SK-N-SH (cell line): Measurements from ENCODE around the gene CAPNS2. TPM values are rescaled to one million over a fixed set of nuclear protein-coding genes. Genes with fewer than 3 reads are reported as not detected.

ENCODE experiments used
- CTCF ChIA-PET: fragments of 300-600, 350-600 bp; formaldehyde crosslinking; extraction: SDS; loops from one replicate; lab custom pipeline; 2021; lab: Yijun Ruan, JAX
- POLR2A ChIA-PET: fragments of 350-600 bp; sonication (Branson Sonifier 250); formaldehyde crosslinking; extraction: SDS; loops from one replicate; lab custom pipeline; 2020; ENCODE audit warnings: antibody characterized with exemption, inconsistent platforms; lab: Yijun Ruan, JAX
- DNase-seq: peaks from one replicate; pipeline ENCODE4 v3.0.0; 2012
- H2AFZ ChIP-seq: fragments of 200-600 bp; sonication (generic); 2 replicates; pipeline ENCODE4 v1.8.1; 2016; ENCODE audit warnings: antibody characterized with exemption, mild to moderate bottlenecking, low read depth
- H3F3A ChIP-seq: fragments of 200-600 bp; sonication (generic); replicated peaks from 2 replicates; pipeline ENCODE3; 2016; ENCODE audit warnings: antibody characterized with exemption, mild to moderate bottlenecking; ENCODE audit not compliant: insufficient read depth
- H3K27ac ChIP-seq, 2 experiments: fragments of 200-500 bp in 1 of 2; fragments of 200-600 bp in 1 of 2; sonication (Bioruptor generic) in 1 of 2; sonication (generic), shearing (Covaris generic) in 1 of 2; 2 replicates each; pipeline versions ENCODE4 v1.5.1 to v1.6.1; 2014 to 2016; ENCODE audit warnings: low read depth in 2 of 2, inconsistent platforms in 1 of 2, low read length in 1 of 2, mild to moderate bottlenecking in 1 of 2, mixed read lengths in 1 of 2
- H3K27me3 ChIP-seq: fragments of 200-600 bp; sonication (generic), shearing (Covaris generic); 2 replicates; pipeline ENCODE4 v1.6.1; 2016; ENCODE audit warnings: mixed run types; ENCODE audit not compliant: insufficient read depth
- H3K36me3 ChIP-seq, 2 experiments: fragments of 200-500 bp in 1 of 2; fragments of 200-600 bp in 1 of 2; sonication (Bioruptor generic) in 1 of 2; sonication (generic) in 1 of 2; replicated peaks in 1 of 2; 2 replicates each; pipeline versions ENCODE3 to v1.5.1; 2014 to 2016; ENCODE audit warnings: low read length in 1 of 2, mild to moderate bottlenecking in 1 of 2; ENCODE audit not compliant: insufficient read depth in 2 of 2, control insufficient read depth in 1 of 2
- H3K4me1 ChIP-seq, 2 experiments: fragments of 200-500 bp in 1 of 2; fragments of 200-600 bp in 1 of 2; sonication (Bioruptor generic) in 1 of 2; sonication (generic), shearing (Covaris generic) in 1 of 2; 2 replicates each; pipeline versions ENCODE4 v1.5.1 to v1.6.1; 2014 to 2016; ENCODE audit warnings: low read depth in 1 of 2, low read length in 1 of 2, mixed run types in 1 of 2; ENCODE audit not compliant: insufficient read depth in 2 of 2, control insufficient read depth in 1 of 2
- H3K4me2 ChIP-seq: fragments of 200-600 bp; sonication (generic), shearing (Covaris generic); 2 replicates; pipeline ENCODE4 v1.6.1; 2017; ENCODE audit warnings: mixed run types
- H3K4me3 ChIP-seq, 2 experiments: fragments of 200-500 bp in 1 of 2; fragments of 200-600 bp in 1 of 2; sonication (Bioruptor generic) in 1 of 2; sonication (generic), shearing (Covaris generic) in 1 of 2; 2 replicates each; pipeline versions ENCODE4 v1.5.1 to v1.8.1; 2014 to 2016; ENCODE audit warnings: low read depth in 2 of 2, inconsistent platforms in 1 of 2, low read length in 1 of 2, mild to moderate bottlenecking in 1 of 2, mixed read lengths in 1 of 2, moderate library complexity in 1 of 2
- H3K79me2 ChIP-seq: fragments of 200-600 bp; sonication (generic); 2 replicates; pipeline ENCODE4 v1.8.1; 2017; ENCODE audit warnings: mild to moderate bottlenecking; ENCODE audit not compliant: insufficient read depth
- H3K9ac ChIP-seq: fragments of 200-600 bp; sonication (generic); 2 replicates; pipeline ENCODE4 v1.6.1; 2017; ENCODE audit warnings: mixed run types
- H3K9me2 ChIP-seq: fragments of 200-600 bp; sonication (generic); 2 replicates; pipeline ENCODE4 v1.6.1; 2017; ENCODE audit warnings: mixed run types
- H3K9me3 ChIP-seq: fragments of 200-600 bp; sonication (generic); 2 replicates; pipeline ENCODE4 v1.6.1; 2017; ENCODE audit warnings: mixed run types, mild to moderate bottlenecking, moderate library complexity
- H4K20me1 ChIP-seq: fragments of 200-600 bp; sonication (generic); 2 replicates; pipeline ENCODE4 v1.6.1; 2017; ENCODE audit warnings: mild to moderate bottlenecking, mixed run types; ENCODE audit not compliant: insufficient read depth
- ELF1 ChIP-seq: IDR thresholded peaks from 2 replicates; pipeline ENCODE4 v1.4.0; 2012
- EP300 ChIP-seq, 2 experiments: IDR thresholded peaks; 2 replicates each; pipeline versions ENCODE4 v1.4.0 to v1.6.1; 2012; ENCODE audit warnings: borderline replicate concordance in 1 of 2, low read depth in 1 of 2, low read length in 1 of 2
- EZH2phosphoT487 ChIP-seq: fragments of 200-600 bp; sonication (generic); IDR thresholded peaks from 2 replicates; pipeline ENCODE4 v1.6.1; 2017; ENCODE audit warnings: low read depth, mixed run types, mild to moderate bottlenecking, antibody characterized with exemption, moderate library complexity, borderline replicate concordance
- FOXJ3 ChIP-seq: sonication (generic); formaldehyde crosslinking; IDR thresholded peaks from 2 replicates; pipeline ENCODE4 v1.5.1; 2020; ENCODE audit warnings: mild to moderate bottlenecking, missing genetic modification reagents
- FOXM1 ChIP-seq: IDR thresholded peaks from 2 replicates; pipeline ENCODE4 v1.4.0; 2012; ENCODE audit warnings: low read depth, mild to moderate bottlenecking
- GABPA ChIP-seq: IDR thresholded peaks from 2 replicates; pipeline ENCODE4 v1.4.0; 2012; ENCODE audit warnings: low read depth, mild to moderate bottlenecking
- MEF2A ChIP-seq: IDR thresholded peaks from 2 replicates; pipeline ENCODE4 v1.4.0; 2012; ENCODE audit warnings: low read depth, borderline replicate concordance
- MXI1 ChIP-seq: IDR thresholded peaks from 2 replicates; pipeline ENCODE4 v1.6.1; 2012; ENCODE audit warnings: mild to moderate bottlenecking, low read depth, low read length, improper control_type of control experiment
- NFIC ChIP-seq: IDR thresholded peaks from 2 replicates; pipeline ENCODE4 v1.4.0; 2012; ENCODE audit warnings: borderline replicate concordance
- NRF1 ChIP-seq: IDR thresholded peaks from 2 replicates; pipeline ENCODE4 v1.6.1; 2012; ENCODE audit warnings: low read depth, mild to moderate bottlenecking, low read length
- RXRA ChIP-seq: IDR thresholded peaks from 2 replicates; pipeline ENCODE4 v1.4.0; 2012; ENCODE audit warnings: low read depth, mild to moderate bottlenecking, borderline replicate concordance
- SIN3A ChIP-seq: IDR thresholded peaks from 2 replicates; pipeline ENCODE4 v1.6.1; 2012; ENCODE audit warnings: low read depth, mild to moderate bottlenecking, low read length, moderate library complexity, borderline replicate concordance
- SMC3 ChIP-seq: IDR thresholded peaks from 2 replicates; pipeline ENCODE4 v1.6.1; 2012; ENCODE audit warnings: low read depth, low read length, improper control_type of control experiment
- TCF12 ChIP-seq: IDR thresholded peaks from 2 replicates; pipeline ENCODE4 v1.4.0; 2012
- TEAD4 ChIP-seq: IDR thresholded peaks from 2 replicates; pipeline ENCODE4 v1.4.0; 2012; ENCODE audit warnings: mild to moderate bottlenecking, borderline replicate concordance; ENCODE audit not compliant: insufficient read depth
- WGBS: methylation state at CpG from one replicate; pipeline ENCODE4 v1.1.6; 2017; ENCODE audit warnings: low lambda C conversion rate; 5-methylcytosine and 5-hydroxymethylcytosine counted together
- polyA plus RNA-seq, 3 experiments: library from polyadenylated mRNA; depleted of rRNA; stranded (reverse); fragments of >200 nt; gene quantifications; 2 replicates each; pipeline ENCODE4 v1.2.3, GENCODE V29; 2012
- TF ChIP-seq, protein P1 (sequence below): IDR thresholded peaks from 2 replicates; pipeline ENCODE4; 2012
- TF ChIP-seq, protein P2 (sequence below): IDR thresholded peaks from 2 replicates; pipeline ENCODE4 v1.4.0; 2012; ENCODE audit warnings: low read depth, borderline replicate concordance
- TF ChIP-seq, protein P3 (sequence below): IDR thresholded peaks from 2 replicates; pipeline ENCODE4 v1.6.1; 2012; ENCODE audit warnings: mild to moderate bottlenecking, low read depth, low read length, moderate library complexity
- TF ChIP-seq, protein P4 (sequence below): IDR thresholded peaks from 2 replicates; pipeline ENCODE4 v1.4.0; 2012; ENCODE audit warnings: low read depth

Gene CAPNS2
- polyA plus RNA-seq, 1 of the 3 experiments (the other 2 are of a cell fraction) = 0.13 TPM

DNA sequence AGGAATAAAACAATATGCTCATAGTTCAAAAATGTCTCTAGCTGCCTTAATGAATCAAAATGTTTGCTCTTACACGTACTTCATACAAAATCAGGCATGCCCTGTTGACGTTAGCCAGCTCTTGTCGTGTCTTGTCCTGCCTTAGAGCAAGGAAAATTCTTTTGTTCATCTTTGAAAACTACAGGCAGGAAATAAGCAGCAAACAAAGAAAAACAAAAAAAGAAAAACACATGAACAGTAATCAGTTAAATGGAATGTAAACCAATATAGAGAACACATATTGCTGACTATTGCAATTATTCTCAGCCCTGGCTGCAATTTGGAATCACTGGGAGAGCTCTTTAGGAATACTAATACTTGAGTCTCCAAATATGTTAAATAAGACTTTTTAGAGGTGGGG lies 1.7 kb downstream of the CAPNS2 start:
- Histone ChIP-seq H3K36me3 (peaks cover 38 to 52% of the 10 kb centered on the region in 2 experiments), H3K79me2 (no peaks in the 10 kb centered on the region), H4K20me1 (no peaks in the 10 kb centered on the region), H3F3A (peaks cover 8% of the 10 kb centered on the region), H3K27ac (0 out of 4 replicates have a peak overlapping the region, but pooled peaks of 1 of the 2 experiments have one; percentile 9), H3K9ac (no peak overlapping the region), H3K4me2 (no peak overlapping the region), H3K9me3 (no peaks in the 10 kb centered on the region), H2AFZ (no peak overlapping the region), H3K9me2 (no peaks in the 10 kb centered on the region; the same call in 1 of the 2 replicates), H3K4me1 (peaks cover 4% of the 10 kb centered on the region in 2 experiments; a peak in 2 of 4 replicates), H3K27me3 (no peaks in the 10 kb centered on the region), H3K4me3 (no peak overlapping the region)
- CTCF ChIA-PET = interaction anchor here (1.1 kb wide), 1 partner anchor 103 kb away, joined by 4 read pairs; no protein-coding TSS in a partner anchor
- DNase-seq = no peak
- 93% methylated on average over 3 of the region's 3 CpGs for WGBS
- POLR2A ChIA-PET = no interaction called here
- TF ChIP-seq FOXJ3 (CRISPR knock-in tag) (no peak), TEAD4 (no peak), RXRA (no peak), GABPA (no peak), EZH2phosphoT487 (no peak), SIN3A (no peak), FOXM1 (no peak), EP300 (IDR thresholded peaks at IDR 0.05; ENCODE audit: borderline replicate concordance in 1 of 2, low read depth in 1 of 2, low read length in 1 of 2) (no peak), MXI1 (no peak), NRF1 (no peak), MEF2A (no peak), ELF1 (no peak), NFIC (no peak), SMC3 (no peak), TCF12 (no peak)
- TF ChIP-seq, protein P1, sequence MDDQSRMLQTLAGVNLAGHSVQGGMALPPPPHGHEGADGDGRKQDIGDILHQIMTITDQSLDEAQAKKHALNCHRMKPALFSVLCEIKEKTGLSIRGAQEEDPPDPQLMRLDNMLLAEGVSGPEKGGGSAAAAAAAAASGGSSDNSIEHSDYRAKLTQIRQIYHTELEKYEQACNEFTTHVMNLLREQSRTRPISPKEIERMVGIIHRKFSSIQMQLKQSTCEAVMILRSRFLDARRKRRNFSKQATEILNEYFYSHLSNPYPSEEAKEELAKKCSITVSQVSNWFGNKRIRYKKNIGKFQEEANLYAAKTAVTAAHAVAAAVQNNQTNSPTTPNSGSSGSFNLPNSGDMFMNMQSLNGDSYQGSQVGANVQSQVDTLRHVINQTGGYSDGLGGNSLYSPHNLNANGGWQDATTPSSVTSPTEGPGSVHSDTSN = no peak
- TF ChIP-seq, protein P2, sequence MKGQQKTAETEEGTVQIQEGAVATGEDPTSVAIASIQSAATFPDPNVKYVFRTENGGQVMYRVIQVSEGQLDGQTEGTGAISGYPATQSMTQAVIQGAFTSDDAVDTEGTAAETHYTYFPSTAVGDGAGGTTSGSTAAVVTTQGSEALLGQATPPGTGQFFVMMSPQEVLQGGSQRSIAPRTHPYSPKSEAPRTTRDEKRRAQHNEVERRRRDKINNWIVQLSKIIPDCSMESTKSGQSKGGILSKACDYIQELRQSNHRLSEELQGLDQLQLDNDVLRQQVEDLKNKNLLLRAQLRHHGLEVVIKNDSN = no peak
- TF ChIP-seq, protein P3, sequence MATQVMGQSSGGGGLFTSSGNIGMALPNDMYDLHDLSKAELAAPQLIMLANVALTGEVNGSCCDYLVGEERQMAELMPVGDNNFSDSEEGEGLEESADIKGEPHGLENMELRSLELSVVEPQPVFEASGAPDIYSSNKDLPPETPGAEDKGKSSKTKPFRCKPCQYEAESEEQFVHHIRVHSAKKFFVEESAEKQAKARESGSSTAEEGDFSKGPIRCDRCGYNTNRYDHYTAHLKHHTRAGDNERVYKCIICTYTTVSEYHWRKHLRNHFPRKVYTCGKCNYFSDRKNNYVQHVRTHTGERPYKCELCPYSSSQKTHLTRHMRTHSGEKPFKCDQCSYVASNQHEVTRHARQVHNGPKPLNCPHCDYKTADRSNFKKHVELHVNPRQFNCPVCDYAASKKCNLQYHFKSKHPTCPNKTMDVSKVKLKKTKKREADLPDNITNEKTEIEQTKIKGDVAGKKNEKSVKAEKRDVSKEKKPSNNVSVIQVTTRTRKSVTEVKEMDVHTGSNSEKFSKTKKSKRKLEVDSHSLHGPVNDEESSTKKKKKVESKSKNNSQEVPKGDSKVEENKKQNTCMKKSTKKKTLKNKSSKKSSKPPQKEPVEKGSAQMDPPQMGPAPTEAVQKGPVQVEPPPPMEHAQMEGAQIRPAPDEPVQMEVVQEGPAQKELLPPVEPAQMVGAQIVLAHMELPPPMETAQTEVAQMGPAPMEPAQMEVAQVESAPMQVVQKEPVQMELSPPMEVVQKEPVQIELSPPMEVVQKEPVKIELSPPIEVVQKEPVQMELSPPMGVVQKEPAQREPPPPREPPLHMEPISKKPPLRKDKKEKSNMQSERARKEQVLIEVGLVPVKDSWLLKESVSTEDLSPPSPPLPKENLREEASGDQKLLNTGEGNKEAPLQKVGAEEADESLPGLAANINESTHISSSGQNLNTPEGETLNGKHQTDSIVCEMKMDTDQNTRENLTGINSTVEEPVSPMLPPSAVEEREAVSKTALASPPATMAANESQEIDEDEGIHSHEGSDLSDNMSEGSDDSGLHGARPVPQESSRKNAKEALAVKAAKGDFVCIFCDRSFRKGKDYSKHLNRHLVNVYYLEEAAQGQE = no peak
- TF ChIP-seq, protein P4, sequence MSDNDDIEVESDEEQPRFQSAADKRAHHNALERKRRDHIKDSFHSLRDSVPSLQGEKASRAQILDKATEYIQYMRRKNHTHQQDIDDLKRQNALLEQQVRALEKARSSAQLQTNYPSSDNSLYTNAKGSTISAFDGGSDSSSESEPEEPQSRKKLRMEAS = no peak
